Lung (tissue), 12 donors: ENCODE measurements around the gene ELK4. TPM values are rescaled to one million over a fixed set of nuclear protein-coding genes. Genes with fewer than 3 reads are reported as not detected.

ENCODE experiments used
- ATAC-seq: fragments of 200-7000 bp; cut with Tn5 transposase; one replicate; pipeline ENCODE4 v1.9.1; 2020; ENCODE audit warnings: moderate number of reproducible peaks; ENCODE audit not compliant: insufficient read depth, low FRiP score
- DNase-seq, 3 donors: peaks; one replicate each; pipeline ENCODE4 v3.0.0-alpha.2; 2013 to 2017
- H3K27ac ChIP-seq, 2 donors: one replicate each; pipeline ENCODE4 v1.5.1; 2013; ENCODE audit warnings: mild to moderate bottlenecking in 2 of 2, moderate library complexity in 2 of 2, control low read depth in 1 of 2, inconsistent platforms in 1 of 2, low read depth in 1 of 2, low read length in 1 of 2
- H3K27me3 ChIP-seq, 3 donors: one replicate each; pipeline ENCODE4 v1.5.1; 2013; ENCODE audit warnings: low read length in 2 of 3; ENCODE audit not compliant: control insufficient read depth in 3 of 3, insufficient read depth in 3 of 3
- H3K36me3 ChIP-seq, 4 donors: one replicate each; pipeline ENCODE4 v1.5.1; 2013; ENCODE audit warnings: low read length in 4 of 4, mild to moderate bottlenecking in 1 of 4, moderate library complexity in 1 of 4; ENCODE audit not compliant: control insufficient read depth in 4 of 4, insufficient read depth in 4 of 4
- H3K4me1 ChIP-seq, 5 donors: one replicate each; pipeline ENCODE4 v1.5.1; 2013; ENCODE audit warnings: low read length in 5 of 5, mild to moderate bottlenecking in 2 of 5, moderate library complexity in 1 of 5; ENCODE audit not compliant: control insufficient read depth in 5 of 5, insufficient read depth in 5 of 5
- H3K4me3 ChIP-seq: one replicate; pipeline ENCODE4 v1.5.1; 2013; ENCODE audit warnings: mild to moderate bottlenecking, control low read depth, moderate library complexity
- H3K9ac ChIP-seq, 2 donors: one replicate each; pipeline ENCODE4 v1.5.1; 2013; ENCODE audit warnings: low read length in 2 of 2, control low read depth in 1 of 2; ENCODE audit not compliant: insufficient read depth in 1 of 2
- H3K9me3 ChIP-seq, 4 donors: one replicate each; pipeline ENCODE4 v1.5.1; 2013; ENCODE audit warnings: low read length in 3 of 4, mild to moderate bottlenecking in 1 of 4, moderate library complexity in 1 of 4; ENCODE audit not compliant: control insufficient read depth in 4 of 4, insufficient read depth in 3 of 4
- WGBS, 2 donors: extraction: QIAGEN DNeasy Blood & Tissue Kit; methylation state at CpG; one replicate each; pipeline ENCODE4 v1.1.7; 2013; 5-methylcytosine and 5-hydroxymethylcytosine counted together
- polyA plus RNA-seq, 2 donors: library from polyadenylated mRNA; stranded (reverse); fragments of 200-250 nt; gene quantifications; one replicate each; pipeline ENCODE4 v1.2.1, GENCODE V29; 2013
- total RNA-seq, 2 donors: library from RNA; depleted of rRNA in 1 of 2; stranded (reverse); fragments of >200 nt in 1 of 2; gene quantifications; one replicate each; pipeline ENCODE4 v1.2.1, GENCODE V29; 2014 to 2021
- TF ChIP-seq, protein P1 (sequence below): IDR thresholded peaks from 2 replicates; pipeline ENCODE4 v1.5.1; 2012; ENCODE audit warnings: mild to moderate bottlenecking; ENCODE audit errors: control extremely low read depth, extremely low read depth
- donor health status: control.
- donor health status: control.
- donor health status: Bipolar disorder and iron deficiency.
- donor health status: healthy.
- donor health status: DM: yes; HTN: yes; CAD: no.

ELK4 gene
- total and polyA plus RNA-seq, 4 donors: 5.0 to 46.7 (median 17.8) TPM

DNA sequence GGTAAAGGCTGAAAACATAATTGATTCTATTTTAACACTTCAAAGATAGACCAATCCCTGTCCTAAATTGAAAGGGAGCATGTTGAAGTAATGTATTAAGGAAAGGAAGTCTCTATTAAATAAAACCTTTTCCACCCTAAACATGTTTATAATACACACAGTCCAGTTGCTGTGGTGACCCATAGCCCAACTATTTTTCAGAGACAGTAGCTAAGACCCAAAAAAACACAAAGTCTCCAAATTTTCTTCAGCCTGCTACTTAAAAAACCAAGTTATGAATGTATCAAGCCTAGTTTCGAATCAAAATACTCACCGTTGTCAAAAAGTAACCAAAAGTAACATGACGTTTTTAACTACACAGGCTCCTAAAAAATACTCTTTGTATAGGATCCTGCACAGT lies 1.6 kb downstream of the ELK4 start:
- peak overlapping the region; percentile 20 to 97 for H3K9ac ChIP-seq
- H3K36me3 ChIP-seq: peaks cover 0 to 3% (median 0%) of the 10 kb centered on the region in 4 donors
- no peak overlapping the region for H3K4me3 ChIP-seq
- DNase-seq: peak; percentile 20 to 76 (median 65)
- peaks cover 0 to 22% (median 0%) of the 10 kb centered on the region in 5 donors for H3K4me1 ChIP-seq
- WGBS, 2 donors: 11 to 22% methylated on average over 3 of the region's 3 CpGs
- H3K9me3 ChIP-seq: no peaks in the 10 kb centered on the region
- H3K27me3 ChIP-seq: no peaks in the 10 kb centered on the region
- ATAC-seq: no peak
- no peak overlapping the region for H3K27ac ChIP-seq
- TF ChIP-seq, protein P1, sequence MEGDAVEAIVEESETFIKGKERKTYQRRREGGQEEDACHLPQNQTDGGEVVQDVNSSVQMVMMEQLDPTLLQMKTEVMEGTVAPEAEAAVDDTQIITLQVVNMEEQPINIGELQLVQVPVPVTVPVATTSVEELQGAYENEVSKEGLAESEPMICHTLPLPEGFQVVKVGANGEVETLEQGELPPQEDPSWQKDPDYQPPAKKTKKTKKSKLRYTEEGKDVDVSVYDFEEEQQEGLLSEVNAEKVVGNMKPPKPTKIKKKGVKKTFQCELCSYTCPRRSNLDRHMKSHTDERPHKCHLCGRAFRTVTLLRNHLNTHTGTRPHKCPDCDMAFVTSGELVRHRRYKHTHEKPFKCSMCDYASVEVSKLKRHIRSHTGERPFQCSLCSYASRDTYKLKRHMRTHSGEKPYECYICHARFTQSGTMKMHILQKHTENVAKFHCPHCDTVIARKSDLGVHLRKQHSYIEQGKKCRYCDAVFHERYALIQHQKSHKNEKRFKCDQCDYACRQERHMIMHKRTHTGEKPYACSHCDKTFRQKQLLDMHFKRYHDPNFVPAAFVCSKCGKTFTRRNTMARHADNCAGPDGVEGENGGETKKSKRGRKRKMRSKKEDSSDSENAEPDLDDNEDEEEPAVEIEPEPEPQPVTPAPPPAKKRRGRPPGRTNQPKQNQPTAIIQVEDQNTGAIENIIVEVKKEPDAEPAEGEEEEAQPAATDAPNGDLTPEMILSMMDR: no peak

DNA sequence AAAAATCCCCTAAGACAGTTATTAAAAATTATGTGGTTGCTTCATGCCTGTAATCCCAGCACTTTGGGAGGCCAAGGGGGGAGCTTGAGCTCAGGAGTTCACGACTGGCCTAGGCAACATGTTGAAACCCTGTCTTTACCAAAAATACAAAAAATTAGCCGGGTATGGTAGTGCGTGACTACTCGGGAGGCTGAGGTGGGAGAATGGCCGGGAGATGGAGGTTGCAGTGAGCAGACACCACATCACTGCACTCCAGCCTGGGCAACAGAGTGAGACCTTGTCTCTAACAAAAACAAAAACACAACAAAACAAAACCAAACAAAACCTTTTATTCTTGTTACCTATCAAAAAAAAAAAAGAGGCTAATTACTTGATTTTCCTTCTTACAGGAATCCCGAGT lies 2.1 kb downstream of the ELK4 start:
- Histone ChIP-seq H3K27me3 (no peaks in the 10 kb centered on the region), H3K36me3 (peaks cover 0 to 3% (median 0%) of the 10 kb centered on the region in 4 donors), H3K4me1 (peaks cover 0 to 22% (median under 1%) of the 10 kb centered on the region in 5 donors), H3K4me3 (no peak overlapping the region), H3K9ac (peak overlapping the region; percentile 20 to 97), H3K9me3 (no peaks in the 10 kb centered on the region), H3K27ac (no peak overlapping the region)
- no peak for ATAC-seq
- no peak for DNase-seq
- WGBS, 2 donors: 73 to 76% methylated on average over 6 of the region's 6 CpGs
- TF ChIP-seq, protein P1: no peak

DNA sequence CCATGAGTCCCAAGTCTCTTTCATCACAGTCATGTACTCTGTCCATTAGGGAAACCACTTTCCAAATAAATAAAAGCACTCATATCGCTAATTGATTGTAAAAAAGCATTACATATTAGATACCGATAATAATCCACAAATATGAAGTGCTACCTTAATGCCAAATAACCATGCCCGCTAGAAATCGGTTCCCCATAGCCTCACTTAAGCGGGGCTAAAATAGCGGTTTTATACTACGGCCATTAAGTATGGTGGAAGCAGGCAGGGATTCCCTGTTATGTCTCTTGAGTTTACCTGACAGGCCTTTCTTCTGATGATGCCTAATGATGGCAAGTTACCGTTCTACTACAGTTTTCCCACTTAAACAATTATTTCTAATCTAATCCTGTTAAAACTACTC lies 3.9 kb downstream of the ELK4 start:
- Histone ChIP-seq H3K9me3 (no peaks in the 10 kb centered on the region), H3K9ac (no peak overlapping the region), H3K36me3 (peaks cover 0 to 7% (median 5%) of the 10 kb centered on the region in 4 donors), H3K4me3 (no peak overlapping the region), H3K27me3 (no peaks in the 10 kb centered on the region), H3K4me1 (peaks cover 0 to 22% (median 5%) of the 10 kb centered on the region in 5 donors), H3K27ac (no peak overlapping the region)
- TF ChIP-seq, protein P1: no peak
- ATAC-seq: no peak
- WGBS, 2 donors: 94 to 96% methylated on average over 8 of the region's 8 CpGs
- no peak for DNase-seq

DNA sequence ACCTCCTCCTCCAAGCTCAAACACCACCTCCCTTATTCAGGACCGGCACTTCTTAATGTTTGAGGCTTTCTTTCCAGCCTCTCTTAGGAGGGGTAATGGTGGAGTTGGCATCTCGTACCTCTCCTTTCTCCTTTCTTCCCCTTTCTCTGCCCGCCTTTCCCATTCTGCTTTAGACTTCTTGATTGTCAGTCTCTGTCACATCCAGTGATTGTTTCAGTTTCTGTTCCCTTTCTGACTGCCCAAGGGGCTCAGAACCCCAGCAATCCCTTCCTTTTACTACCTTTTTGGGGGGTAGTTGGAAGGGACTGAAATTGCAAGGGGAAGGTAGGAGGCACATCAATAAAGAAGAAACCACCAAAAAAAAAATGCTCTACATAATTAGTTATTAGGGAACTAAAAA lies 5.6 kb downstream of the ELK4 start:
- Histone ChIP-seq H3K9ac (no peak overlapping the region), H3K9me3 (no peaks in the 10 kb centered on the region), H3K4me1 (peaks cover 0 to 14% (median 5%) of the 10 kb centered on the region in 5 donors), H3K27me3 (no peaks in the 10 kb centered on the region), H3K4me3 (no peak overlapping the region), H3K27ac (no peak overlapping the region), H3K36me3 (peaks cover 2 to 11% (median 8%) of the 10 kb centered on the region in 4 donors)
- WGBS, 2 donors: 41 to 68% methylated on average over 3 of the region's 3 CpGs
- DNase-seq (no peak), ATAC-seq (no peak)
- TF ChIP-seq, protein P1: no peak
